GM21360 (cell line): ENCODE results near the gene MDC1.

Experiments
- ATAC-seq: cut with Tn5 transposase; IDR thresholded peaks from one replicate; pipeline ENCODE4 v1.9.1; 2021; ENCODE audit warnings: mild to moderate bottlenecking, moderate library complexity; ENCODE audit not compliant: unreplicated experiment

MDC1 gene

DNA sequence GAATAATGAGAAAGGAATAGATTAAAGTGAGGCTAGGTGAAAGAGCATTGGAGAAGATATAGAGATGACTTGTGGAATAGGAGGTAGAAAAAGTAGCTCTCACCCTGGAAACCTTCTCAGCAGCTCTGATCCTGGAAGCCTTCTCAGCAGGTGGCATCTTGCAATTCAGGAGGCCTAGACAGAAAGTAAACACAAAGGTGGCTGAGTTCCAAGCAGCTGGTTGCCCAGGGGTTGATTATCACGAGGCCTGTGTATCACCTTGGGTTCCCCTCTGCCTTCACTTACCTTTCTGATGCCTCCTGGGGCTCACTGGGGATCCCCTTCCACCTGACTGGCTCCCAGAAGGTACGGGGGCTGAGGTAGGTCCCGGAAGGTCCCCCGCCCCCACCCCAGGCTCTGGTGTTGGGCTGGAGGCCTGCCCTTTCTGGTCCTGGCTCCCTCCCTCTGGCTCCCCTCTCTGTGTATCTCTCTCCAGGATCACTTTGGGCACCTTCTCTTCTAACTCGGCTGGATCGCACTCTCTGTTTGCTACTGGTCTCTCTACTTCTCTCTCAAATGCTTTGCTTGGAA is 9.7 kb downstream of the MDC1 start:
- ATAC-seq: no peak

DNA sequence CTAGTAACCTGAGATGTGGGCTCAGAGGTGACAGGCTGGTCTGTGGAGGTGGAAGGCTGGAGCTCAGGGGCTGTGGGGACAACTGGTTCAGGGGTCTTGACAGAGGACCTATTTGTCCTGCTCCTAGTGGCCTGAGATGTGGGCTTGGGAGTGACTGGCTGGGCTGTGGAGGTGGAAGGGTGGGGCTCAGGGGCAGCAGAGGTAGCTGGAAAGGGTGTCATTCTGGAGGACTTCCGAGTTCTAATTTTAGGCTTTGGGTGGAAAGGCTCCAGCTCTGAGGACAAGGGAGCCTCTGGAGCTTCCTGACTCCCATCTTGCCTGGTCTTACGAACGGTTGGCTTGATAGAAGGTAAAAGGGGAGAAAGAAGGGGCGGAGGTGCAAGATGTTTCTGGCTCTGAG is 11.5 kb downstream of the MDC1 start:
- ATAC-seq: no peak

DNA sequence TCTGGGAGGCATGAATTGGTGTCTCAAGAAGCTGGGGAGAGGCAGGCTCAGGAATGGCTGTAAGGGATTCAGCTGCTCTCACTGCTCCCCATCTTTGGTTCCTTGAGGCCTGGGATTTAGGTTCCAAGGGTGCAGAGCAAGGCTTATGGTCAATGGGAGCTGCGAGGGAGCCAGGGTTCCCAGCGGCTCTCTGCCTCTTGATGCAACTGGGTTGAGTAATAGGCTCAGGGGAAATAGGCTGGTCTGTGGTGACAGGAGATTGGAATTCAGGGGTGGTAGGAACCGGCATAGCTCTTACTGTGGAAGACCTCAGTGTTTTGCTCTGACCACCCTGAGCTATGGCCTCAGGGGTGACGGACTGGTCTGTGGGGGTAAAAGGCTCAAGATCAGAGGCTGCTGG is 13.3 kb downstream of the MDC1 start:
- ATAC-seq: no peak

DNA sequence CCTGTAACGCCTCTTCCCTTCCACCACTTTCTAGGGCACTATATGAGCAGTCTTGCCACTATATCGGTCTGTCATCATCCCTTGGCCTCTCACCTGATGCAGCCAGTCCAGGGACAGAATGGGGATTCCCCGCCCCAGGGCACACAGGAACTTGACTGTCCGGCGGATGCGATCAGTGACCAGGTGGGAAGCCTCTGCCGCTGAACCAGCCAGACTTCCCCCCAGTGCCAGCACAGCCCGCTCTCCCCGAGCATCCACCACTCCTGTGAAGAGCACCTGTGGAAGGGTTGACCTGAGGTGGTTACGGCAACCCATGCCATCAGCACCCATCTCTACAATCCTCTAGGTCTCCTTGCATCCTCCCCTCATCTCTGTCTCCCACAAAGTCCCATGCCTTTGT is 14.1 kb downstream of the MDC1 start:
- no peak for ATAC-seq

DNA sequence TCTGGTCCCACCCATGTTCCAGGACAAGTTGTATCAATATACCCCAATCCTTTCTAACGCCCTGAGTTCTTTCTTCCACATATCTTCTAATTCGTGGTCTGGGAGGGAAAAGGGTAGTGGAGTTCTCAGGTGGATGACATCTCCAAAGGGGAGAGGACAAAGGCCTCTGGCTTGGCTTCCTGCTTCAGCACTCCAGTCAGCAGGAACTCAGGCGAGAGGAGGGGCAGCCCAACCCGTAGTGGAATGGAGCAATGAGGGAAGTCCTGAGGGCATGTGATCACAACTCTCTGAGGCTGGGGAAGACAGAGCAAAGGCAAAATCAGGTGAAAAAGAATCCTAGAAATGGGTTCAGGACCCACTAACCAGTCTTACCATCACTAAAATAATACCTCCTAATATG is 16.7 kb downstream of the MDC1 start:
- no peak for ATAC-seq

DNA sequence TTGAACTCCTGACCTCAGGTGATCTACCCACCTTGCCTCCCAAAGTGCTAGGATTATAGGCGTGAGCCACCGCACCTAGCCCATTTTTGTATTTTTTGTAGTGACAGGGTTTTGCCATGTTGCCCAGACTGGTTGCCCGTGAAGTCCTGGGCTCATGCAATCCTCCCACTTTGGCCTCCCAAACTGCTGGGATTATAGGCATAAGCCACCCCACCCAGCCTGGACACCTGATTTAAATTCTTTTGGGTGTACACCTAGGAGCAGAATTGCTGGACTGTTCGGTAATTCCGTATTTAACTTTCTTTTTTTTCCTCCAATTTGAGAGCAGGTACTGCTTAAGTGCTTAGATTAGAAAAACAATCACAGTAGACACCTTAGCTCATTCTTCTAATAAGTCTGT is 20.6 kb downstream of the MDC1 start:
- ATAC-seq: no peak

DNA sequence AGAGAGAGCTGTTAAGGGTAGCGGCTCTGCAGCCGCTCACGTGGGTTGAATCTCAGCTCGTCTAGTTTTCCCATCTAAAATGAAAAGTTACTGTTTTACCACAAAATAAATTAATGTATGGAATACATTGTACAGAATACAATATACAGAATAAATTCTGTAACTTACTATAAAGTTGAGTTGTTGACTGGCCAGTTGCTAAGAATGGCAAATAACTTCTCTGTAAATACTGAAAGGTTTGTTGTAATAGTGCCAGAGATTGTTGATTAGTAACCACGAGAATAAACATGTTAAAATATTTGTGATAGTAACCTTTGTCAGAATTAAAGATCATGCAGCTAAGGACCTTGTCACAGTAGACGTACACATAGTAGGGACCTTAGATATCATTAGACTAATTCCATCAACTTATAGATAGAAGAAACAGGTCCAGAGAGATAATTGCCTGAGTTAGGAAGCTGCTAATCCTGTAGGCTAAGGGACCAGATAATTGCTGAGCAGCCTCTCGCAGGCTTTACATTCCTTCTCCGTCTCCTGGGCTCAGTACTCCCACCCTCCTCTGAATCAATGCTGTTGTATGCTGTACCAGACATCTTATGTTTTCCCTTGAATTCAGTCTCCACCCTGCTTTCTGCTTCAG is 25.8 kb downstream of the MDC1 start:
- no peak for ATAC-seq

DNA sequence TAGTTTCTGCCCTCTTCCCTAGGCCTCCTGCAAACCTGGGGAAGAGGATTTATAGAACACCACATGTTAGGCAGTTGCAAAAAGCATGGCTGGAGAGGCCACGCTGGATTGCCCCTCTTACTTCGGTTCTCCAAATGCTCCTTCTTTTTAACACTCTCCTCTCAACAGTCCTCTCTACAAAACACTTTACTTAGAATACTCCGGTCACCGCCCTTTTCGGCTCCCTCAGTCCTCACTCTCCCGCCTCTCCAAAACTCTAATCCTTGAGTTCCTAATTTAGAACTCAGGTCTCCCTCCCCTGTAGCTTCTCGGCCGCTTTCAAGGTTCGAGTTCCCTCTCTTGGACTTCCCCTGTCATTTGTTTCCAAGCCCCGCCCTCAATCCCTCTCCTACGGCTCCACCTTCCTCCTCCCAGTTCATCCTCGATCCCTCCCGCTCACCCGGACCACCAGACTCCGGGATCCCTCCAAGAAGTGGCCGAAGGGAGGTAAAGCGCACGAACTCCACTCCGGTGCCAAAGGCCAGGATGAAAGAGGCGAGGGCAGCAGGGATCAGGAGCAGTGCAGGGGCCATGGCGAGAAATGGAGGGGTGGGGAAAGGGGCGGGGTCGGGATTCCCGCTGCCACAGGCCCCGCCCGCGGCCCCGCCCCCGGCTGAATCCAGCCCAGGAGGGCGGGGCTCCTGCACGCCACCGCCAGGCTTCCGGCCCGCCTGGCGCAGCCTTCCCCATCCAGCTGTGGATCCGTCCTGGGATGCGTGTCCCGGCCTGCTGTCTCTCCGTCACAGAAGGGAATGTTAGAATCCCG is 26.5 kb downstream of the MDC1 start, which contains the start of gene NRM:
NRM (minus strand) TSS at position 582 of the 805 bp plus-strand sequence; CDS start at position 572, 10 bp downstream.
- ATAC-seq: no peak

DNA sequence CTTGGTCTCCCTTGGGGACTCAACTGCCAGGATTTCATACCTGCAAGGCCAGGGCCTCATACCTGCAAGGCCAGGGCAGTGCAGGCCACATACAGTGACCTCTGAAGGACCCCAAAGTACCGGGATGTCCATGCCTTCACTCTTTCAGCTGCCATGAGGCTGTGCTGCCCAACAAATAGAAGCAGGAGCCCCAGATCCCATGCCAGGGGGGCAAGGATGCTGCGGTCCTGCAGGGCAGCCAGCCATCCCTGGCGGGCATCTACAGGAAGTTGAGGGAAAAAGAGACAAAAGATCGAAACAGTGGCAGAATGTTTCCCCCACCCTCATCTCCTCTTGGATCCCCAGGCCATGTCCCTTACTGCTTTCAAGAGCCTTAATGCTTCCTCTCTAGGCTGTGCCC is 27.1 kb downstream of the MDC1 start:
- no peak for ATAC-seq

DNA sequence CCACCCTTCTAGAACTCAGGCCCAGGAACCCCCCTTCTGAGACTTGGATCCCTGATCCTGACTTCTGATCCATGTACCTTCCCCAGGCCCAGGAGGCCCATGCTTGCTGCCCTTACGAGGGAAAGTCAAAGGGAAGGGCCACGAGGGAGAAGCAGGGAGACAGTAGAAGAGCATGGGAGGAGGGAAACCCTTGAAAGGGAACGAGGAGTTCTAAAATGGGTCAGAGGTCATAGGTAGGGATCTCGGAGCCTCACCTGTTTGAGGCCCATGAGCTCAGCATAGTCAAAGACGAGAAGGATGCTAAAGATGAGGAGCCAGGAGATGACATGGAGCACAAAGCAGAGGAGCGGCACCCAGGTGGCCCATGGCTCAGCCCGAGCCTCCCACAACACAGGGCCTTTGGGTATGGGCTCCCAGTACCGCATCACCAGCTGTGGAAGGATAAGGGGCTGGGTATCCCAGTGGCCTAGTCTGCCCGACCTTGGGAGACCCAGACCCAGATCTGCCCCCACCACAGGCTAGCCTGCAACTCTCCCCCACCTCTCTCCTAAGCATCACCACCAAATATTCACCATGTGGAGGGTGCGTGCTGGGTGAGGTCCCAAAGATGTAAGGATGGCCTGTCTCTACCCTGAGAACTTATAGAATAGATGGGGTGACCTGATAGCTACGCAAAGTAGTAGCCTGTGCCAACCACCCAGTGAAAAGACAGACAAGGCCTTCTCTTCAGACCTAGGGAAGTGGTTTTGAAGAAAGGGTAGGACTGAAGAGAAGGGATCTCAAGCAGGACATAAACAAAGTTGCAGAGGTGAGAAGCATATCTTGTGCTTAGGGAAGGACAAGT is 27.8 kb downstream of the MDC1 start:
- no peak for ATAC-seq

DNA sequence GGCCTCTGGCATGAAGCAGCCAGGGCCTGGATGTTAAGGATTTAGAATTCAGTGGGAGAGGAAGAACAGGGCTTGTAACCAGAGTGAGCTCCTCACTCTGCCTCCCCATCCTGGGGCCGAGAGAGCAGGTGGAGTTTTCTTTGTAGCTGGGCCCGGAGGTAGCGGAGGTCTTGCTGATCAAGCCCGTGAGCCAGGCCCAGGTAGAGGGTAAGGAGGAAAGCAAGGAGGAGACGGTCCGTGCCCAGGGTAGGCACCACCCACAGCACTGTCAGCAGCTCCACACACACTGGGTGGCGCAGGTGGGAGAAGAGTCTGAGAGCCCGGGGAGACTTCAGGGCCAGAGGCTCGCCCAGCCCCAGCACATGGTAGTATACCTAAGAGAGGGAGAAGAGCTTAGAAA is 28.5 kb downstream of the MDC1 start:
- no peak for ATAC-seq

DNA sequence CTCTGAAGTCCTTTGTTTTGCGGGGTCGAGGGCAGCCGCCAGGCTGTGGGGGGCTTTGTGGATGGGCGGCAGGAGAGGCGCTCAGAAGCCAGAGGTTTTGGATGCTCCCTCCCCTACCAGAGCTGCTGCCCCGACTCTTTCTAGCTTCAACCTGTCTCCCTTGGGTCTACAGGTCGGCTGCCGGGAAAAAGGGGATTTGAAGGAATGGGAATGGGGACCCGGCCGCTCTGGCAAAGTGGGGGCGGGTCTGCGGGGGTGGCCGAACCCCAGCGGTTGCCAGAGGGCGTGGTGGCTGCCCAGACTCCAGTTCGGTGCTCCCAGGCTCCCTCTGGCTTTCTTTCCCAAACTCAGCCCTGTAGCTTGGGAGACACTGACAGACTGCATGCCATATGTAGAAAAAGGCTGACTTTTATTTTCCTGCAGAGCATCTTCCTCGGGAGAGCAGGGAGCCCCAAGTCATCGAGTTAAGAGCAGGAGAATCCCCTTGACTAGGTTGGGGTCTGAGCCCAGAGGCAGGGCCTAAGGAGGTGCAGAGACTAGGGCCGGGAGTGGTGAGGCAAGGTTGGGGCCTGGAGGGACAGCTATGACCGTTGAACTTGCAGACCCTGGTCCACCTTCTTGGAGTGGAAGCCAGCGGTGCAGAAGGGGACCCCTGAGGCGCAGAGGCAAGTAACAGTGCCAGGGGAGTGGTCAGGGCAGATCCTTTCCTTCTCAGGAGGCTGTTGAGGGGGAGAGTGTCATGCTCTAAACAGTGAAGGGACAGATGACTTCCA is 29.2 kb downstream of the MDC1 start:
- no peak for ATAC-seq

DNA sequence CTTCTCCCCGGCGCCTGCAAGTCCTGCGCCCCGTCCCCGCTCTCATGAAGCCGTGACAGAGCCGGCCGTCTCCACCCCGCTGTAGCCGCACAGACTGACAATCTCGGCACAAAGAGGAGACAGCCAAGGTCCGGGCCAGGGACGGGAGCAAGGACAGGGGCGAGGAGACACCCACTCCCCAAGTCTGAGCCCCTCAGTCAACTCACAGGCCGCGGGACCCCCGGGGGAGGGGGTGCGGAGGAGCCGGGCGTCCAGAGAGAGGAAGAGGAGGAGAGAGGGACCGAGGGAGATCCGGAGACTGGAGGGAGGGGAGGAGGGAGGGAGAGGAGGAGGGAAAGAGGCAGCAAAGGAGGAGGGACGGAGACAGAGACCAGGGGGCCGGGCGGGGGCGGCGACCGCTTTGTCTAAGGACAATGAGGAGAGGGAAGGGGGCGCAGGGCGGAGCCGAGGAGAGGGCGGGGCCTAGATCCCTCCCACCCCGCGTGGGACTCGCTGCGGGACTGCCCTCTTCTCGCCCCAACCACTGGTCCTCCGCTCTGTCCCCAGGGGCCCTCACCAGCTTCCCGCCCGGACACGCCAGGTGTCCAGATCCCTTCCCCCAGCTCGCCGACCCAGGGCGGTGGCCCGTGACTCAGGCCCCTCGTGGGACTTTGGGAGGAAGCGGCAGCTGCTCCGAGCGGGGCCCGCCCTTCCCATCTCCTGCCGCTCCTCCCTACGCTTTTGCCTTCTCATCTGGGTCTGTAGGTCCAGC is 30.0 kb downstream of the MDC1 start:
- ATAC-seq: peak; percentile 36

DNA sequence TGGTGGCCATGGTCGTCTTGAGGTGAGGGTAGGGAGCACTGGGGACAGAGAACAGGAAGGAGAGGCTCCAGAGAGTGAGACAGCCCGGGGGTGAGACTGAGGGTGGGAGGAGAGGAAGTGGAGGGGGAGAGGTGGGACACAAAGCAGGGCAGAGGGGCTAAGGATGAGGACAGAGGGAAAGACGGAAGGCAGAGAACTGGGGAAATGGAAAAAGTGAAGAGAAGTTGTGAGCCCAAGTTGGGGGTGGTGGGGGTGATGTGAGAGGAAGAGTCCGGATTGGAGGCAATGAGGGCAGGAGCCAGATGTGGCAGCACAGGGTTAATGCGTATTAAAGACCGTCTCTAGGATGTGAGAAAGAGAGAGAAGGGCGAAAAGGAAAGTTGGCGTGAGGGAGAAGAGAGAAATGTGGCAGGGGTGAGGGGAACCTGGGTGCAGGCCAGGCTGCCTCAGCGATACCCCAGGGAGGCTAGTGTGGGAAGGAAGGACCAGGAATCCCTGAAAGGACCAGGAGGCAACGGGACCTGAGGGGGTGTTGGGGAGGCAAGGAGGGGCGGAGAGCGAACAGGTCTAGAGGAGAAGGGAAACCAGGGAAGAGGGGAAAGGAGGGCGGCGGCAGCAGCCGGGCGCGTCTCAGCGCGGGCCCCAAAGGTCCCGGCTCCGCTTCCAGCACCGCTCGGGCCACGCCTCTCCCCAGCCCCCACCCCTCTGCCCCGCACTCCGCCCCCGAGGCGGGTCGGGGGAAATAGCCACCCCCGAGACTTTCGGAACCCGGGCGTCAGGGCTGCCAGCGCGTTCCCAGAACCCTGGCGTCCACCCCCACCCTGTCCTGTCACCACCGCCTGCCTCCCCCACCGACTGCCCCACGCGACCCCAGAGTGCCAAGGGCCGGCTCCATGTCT is 30.8 kb downstream of the MDC1 start, which contains the start of gene PPP1R18:
PPP1R18 (minus strand) TSS at position 637 of the 899 bp plus-strand sequence; CDS start at position 10, 627 bp downstream.
- no peak for ATAC-seq

DNA sequence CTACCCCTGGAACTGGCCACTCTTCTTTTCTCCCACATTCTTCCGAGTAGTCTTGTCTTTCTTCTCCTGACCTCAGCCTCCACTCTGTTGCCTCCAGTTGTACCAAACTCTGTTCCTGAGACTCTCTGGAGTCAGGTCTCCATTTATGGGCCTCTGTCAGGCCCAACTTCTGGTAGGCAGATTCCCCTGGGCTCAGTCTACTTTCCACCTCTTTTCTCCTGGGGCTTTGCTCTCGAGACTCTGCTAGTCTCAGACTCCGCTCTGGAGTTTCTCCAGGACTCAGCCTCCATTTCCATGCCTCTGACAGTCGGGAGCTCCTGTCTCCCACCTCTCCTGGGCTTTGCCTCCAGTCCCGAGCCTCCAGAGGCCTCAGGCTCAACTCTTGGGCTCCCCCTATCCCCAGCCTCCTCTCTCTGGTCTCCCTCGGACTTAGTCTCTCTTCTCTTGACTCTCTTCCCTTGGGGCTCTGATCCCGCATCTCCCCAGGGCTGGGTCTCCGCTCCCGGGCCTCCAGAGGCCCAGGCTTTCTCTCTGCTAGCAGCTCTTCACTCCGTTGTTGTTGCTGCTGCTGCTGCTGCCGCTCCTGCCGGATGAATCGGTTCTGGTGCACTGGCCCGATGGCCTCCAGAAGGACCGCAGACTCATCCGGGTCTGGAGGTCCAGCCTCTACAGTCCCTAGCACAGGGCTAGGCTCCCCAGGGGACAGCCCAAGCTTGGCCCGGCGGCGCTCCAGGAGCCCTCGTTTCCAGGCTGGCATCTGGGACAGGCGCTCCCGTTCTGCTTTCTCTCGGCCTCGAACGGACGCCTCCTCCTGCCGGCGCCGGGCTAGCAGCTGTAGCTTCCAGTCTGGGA is 31.7 kb downstream of the MDC1 start:
- ATAC-seq: no peak

DNA sequence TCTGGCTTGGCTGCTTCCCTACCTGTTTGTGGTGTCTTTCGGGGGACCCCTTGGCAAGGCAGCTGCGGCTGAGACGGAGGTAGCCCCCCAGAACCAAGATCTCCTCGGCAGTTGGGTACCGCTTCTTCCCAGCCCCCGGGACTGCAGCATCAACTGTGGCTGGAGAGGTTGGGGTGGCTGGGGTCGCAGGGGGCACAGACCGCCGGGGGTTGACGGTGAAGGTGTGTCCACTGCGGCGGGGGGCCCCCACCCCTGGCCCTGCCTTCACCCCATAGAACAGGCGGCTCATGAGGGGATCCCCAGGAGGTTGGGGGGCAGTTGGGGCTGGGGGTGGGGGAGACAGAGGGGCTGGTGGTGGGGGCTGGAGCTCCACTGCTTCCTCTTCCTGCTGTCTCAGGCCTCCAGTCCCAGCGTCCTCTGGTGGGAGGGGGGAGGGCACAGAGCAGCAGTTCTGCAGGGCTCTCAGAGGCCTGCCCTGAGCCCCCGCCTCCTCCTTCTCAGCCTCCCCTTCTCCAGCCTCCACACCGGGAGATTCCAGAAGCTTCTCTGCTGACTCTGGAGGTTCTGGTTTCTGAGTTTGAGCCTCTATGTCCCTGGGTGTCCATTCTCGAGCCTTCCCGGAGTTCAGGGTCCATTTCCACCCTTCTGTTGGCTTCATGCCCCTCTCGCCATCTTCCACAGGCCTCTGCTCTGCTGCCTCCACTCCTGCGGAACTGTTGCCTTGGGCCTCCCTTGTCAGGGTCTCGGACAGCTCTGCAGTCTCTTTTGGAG is 32.5 kb downstream of the MDC1 start:
- no peak for ATAC-seq

DNA sequence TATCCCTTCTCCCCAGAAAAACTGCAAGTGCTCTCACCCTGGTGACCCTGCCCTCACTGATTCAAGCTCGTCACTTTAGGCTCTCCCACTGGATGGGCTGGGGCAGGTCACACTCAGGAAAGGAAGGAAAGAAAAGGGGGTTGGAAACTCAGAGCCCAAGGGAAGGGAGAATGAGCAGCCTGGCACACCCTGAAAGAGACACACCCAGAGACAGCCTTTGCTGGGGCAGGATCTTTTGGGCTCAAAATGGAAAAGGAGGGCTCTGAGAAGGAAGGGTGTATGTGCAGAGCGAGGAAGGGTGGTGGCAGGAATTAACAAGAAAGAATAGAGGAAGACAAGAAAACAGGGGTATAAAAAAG is 33.1 kb downstream of the MDC1 start:
- no peak for ATAC-seq
